OCI-M2 (cell line): Measurements from ENCODE around the gene PCDHGB4.
A peak's percentile ranks its signal among the peaks of the same experiment; 100 is the strongest.
"Not testable (repeated sequence)": the region's sequence is repeated elsewhere in the genome, so short reads cannot be mapped to it uniquely, and the experiment has no call there.

ENCODE experiments used
- DNase-seq: peaks from one replicate; lab custom pipeline; 2025; ENCODE audit not compliant: unreplicated experiment; lab: John Stamatoyannopoulos, UW

The PCDHGB4 gene

DNA sequence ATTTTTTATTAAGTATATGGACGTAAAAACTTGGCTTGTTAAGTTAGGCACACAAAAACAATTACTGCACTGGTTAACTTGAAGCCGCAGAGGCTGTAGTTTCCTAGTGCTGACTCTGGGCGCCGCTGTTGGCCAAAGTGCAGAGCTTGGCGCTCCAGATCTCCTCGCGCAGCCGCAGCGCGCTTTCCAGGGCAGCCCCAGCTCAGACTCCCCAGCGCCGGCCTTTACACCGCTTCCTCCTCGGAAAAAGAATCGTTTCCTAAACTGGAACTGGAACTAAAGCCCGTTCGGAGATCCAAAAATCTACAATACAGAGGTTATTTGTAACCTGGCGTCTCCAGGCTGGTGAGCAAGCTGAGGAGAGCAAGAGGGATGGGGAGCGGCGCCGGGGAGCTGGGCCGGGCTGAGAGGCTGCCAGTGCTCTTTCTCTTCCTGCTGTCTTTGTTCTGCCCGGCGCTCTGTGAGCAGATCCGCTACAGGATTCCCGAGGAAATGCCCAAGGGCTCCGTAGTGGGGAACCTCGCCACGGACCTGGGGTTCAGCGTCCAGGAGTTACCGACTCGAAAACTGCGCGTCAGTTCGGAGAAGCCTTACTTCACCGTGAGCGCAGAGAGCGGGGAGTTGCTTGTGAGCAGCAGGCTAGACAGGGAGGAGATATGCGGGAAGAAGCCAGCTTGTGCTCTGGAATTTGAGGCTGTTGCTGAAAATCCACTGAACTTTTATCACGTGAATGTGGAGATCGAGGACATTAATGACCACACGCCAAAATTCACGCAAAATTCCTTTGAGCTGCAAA lies 10.5 kb downstream of the PCDHGB4 start, which contains the start of gene PCDHGB5:
PCDHGB5 (plus strand) TSS at position 192 of the 796 bp plus-strand sequence; CDS start at position 373, 181 bp downstream.
- DNase-seq, result not testable (repeated sequence)

DNA sequence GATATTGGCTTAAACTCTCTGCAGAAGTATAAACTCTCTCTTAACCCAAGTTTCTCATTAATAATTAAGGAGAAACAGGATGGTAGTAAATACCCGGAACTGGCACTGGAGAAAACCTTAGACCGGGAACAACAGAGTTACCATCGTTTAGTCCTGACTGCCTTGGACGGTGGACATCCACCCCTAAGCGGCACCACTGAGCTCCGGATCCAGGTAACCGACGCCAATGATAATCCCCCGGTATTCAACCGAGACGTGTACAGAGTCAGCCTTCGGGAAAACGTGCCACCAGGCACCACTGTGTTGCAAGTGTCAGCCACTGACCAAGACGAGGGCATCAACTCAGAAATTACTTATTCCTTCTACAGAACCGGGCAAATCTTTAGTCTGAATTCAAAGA lies 11.1 kb downstream of the PCDHGB4 start:
- DNase-seq, result no peak

- DNase-seq, result no peak
Measured at GRCh38 chr5:141399555-141400258, 12.2 kb downstream of the PCDHGB4 start.

GRCh38 chr5:141402553-141403243 lies 15.2 kb downstream of the PCDHGB4 start, which contains the start of gene PCDHGA9:
TSS of gene PCDHGA9 (plus strand) at chr5:141402778. CDS start at chr5:141402953, 175 bp downstream.
- DNase-seq, result no peak

- no peak for DNase-seq
Measured at GRCh38 chr5:141403387-141403786, 15.9 kb downstream of the PCDHGB4 start.

DNA sequence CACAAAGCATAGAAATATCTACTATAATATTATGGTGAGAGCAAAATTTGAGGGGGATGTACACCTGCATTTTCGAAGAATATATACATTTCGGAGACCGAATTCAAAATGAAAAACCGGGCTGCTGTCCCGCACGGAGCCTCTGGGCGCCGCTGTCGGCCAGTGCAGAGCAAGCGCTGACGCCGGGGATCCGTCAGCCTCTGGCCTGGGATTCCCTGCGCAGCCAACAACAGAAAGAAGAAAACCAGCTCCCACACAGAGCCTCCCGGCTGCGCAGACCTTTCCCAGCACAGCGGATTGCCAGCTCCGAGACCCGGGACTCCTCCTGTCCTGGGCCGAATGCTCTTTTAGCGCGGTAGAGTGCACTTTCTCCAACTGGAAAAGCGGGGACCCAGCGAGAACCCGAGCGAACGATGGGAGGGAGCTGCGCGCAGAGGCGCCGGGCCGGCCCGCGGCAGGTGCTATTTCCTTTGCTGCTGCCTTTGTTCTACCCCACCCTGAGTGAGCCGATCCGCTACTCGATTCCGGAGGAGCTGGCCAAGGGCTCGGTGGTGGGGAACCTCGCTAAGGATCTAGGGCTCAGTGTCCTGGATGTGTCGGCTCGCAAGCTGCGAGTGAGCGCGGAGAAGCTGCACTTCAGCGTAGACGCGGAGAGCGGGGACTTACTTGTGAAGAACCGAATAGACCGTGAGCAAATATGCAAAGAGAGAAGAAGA lies 20.4 kb downstream of the PCDHGB4 start, which contains the start of gene PCDHGB6:
PCDHGB6 (plus strand) TSS at position 232 of the 716 bp plus-strand sequence; CDS start at position 414, 182 bp downstream.
- DNase-seq, result not testable (repeated sequence)

DNA sequence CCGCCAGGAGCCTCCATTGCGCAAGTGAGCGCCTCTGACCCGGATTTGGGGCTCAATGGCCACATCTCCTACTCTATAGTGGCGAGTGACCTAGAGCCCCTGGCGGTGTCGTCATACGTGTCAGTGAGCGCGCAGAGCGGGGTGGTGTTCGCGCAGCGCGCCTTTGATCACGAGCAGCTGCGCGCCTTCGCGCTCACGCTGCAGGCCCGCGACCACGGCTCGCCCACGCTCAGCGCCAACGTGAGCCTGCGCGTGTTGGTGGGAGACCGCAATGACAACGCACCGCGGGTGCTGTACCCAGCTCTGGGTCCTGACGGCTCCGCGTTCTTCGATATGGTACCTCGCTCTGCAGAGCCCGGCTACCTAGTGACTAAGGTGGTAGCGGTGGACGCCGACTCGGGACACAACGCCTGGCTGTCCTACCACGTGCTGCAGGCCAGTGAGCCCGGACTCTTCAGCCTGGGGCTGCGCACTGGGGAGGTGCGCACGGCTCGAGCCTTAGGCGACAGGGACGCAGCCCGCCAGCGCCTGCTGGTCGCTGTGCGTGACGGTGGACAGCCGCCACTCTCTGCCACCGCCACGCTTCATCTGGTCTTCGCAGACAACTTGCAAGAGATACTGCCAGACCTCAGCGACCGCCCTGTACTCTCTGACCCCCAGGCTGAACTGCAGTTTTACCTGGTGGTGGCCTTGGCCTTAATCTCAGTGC lies 22.3 kb downstream of the PCDHGB4 start:
- DNase-seq, result no peak

- DNase-seq, result no peak
Measured at GRCh38 chr5:141411575-141411974, 24.1 kb downstream of the PCDHGB4 start.

DNA sequence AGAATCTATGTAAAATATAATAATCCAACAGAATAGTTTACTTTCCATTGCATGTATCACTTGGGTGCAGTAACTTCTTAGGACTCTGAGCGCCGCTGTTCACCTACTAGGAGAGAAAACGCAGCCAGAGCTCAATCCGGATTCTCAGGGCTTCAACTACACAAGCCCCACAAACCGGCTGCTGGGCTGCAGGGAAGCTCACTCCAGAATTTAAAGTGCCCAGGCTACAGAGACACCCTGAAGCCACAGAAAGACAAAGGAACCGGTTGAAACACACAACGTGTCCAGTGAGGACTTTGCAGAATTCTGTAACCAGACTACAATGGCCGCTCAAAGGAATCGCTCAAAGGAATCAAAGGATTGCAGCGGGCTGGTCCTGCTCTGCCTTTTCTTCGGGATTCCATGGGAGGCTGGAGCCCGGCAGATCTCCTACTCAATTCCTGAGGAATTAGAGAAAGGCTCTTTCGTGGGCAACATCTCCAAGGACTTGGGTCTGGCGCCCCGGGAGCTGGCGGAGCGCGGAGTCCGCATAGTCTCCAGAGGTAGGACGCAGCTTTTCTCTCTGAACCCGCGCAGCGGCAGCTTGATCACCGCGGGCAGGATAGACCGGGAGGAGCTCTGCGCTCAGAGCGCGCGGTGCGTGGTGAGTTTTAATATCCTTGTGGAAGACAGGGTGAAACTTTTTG lies 25.5 kb downstream of the PCDHGB4 start, which contains the start of gene PCDHGA10:
PCDHGA10 (plus strand) TSS at position 134 of the 686 bp plus-strand sequence; CDS start at position 323, 189 bp downstream.
- DNase-seq, result peak; percentile 18

- DNase-seq, result no peak
Measured at GRCh38 chr5:141413540-141414069, 26.1 kb downstream of the PCDHGB4 start.

DNA sequence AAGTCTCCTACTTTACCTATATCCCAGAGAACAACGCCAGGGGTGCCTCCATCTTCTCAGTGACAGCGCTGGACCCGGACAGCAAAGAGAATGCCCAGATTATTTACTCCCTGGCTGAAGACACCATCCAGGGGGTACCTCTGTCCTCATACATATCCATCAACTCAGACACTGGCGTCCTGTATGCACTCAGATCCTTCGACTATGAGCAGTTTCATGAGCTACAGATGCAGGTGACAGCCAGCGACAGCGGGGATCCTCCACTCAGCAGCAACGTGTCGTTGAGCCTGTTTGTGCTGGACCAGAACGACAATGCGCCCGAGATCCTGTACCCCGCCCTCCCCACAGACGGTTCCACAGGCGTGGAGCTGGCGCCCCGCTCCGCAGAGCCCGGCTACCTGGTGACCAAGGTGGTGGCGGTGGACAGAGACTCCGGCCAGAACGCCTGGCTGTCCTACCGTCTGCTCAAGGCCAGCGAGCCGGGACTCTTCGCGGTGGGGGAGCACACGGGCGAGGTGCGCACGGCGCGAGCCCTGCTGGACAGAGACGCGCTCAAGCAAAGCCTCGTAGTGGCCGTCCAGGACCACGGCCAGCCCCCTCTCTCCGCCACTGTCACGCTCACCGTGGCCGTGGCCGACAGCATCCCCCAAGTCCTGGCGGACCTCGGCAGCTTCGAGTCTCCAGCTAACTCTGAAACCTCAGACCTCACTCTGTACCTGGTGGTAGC lies 27.2 kb downstream of the PCDHGB4 start:
- DNase-seq, result not testable (repeated sequence)

GRCh38 chr5:141415275-141415618 lies 27.7 kb downstream of the PCDHGB4 start:
- DNase-seq, result not testable (repeated sequence)

GRCh38 chr5:141417494-141418172 lies 30.1 kb downstream of the PCDHGB4 start, which contains the start of gene PCDHGB7:
TSS of gene PCDHGB7 (plus strand) at chr5:141417677. CDS start at chr5:141417860, 183 bp downstream.
- not testable (repeated sequence) for DNase-seq

- DNase-seq, result no peak
Measured at GRCh38 chr5:141419074-141419880, 31.8 kb downstream of the PCDHGB4 start.

GRCh38 chr5:141420855-141421488 lies 33.5 kb downstream of the PCDHGB4 start, which contains the start of gene PCDHGA11:
TSS of gene PCDHGA11 (plus strand) at chr5:141421051. CDS start at chr5:141421228, 177 bp downstream.
- DNase-seq, result no peak

GRCh38 chr5:141421489-141421855 lies 34.0 kb downstream of the PCDHGB4 start:
- DNase-seq, result no peak
